Trophoblast cell (in vitro differentiated cells and primary cell): ENCODE results near the gene ZNF569.
"Not testable (repeated sequence)": the region's sequence is repeated elsewhere in the genome, so short reads cannot be mapped to it uniquely, and the experiment has no call there.

Experiments used
- DNase-seq, 2 donors: peaks; one replicate each; pipeline ENCODE4 v3.0.0-alpha.2; 2016
- H2AFZ ChIP-seq: 2 replicates; pipeline ENCODE4 v1.6.1; 2013; ENCODE audit warnings: low read length, moderate library complexity, mild to moderate bottlenecking; ENCODE audit not compliant: insufficient read depth, poor library complexity
- H2AK5ac ChIP-seq: 2 replicates; pipeline ENCODE4 v1.6.1; 2013; ENCODE audit warnings: mild to moderate bottlenecking, low read length
- H2BK120ac ChIP-seq: 2 replicates; pipeline ENCODE4 v1.6.1; 2013; ENCODE audit warnings: low read length, mild to moderate bottlenecking, moderate library complexity; ENCODE audit not compliant: insufficient read depth, poor library complexity
- H2BK12ac ChIP-seq: 2 replicates; pipeline ENCODE4 v1.6.1; 2013; ENCODE audit warnings: mild to moderate bottlenecking, low read length, moderate library complexity
- H2BK5ac ChIP-seq: 2 replicates; pipeline ENCODE4 v1.6.1; 2013; ENCODE audit warnings: low read length, low read depth, moderate library complexity, mild to moderate bottlenecking; ENCODE audit not compliant: poor library complexity
- H3K14ac ChIP-seq: 2 replicates; pipeline ENCODE4 v1.6.1; 2013; ENCODE audit warnings: mild to moderate bottlenecking, low read length
- H3K18ac ChIP-seq: 2 replicates; pipeline ENCODE4 v1.6.1; 2013; ENCODE audit warnings: mild to moderate bottlenecking, low read length
- H3K23ac ChIP-seq: 2 replicates; pipeline ENCODE4 v1.6.1; 2013; ENCODE audit warnings: low read length
- H3K27ac ChIP-seq: 2 replicates; pipeline ENCODE4 v1.5.1; 2013; ENCODE audit warnings: low read depth, mild to moderate bottlenecking, inconsistent platforms, low read length, moderate library complexity
- H3K27me3 ChIP-seq: 2 replicates; pipeline ENCODE4 v1.6.1; 2013; ENCODE audit warnings: inconsistent platforms, mild to moderate bottlenecking, low read length, moderate library complexity; ENCODE audit not compliant: insufficient read depth
- H3K36me3 ChIP-seq, 2 experiments: 1 replicate in 1 of 2; 2 replicates in 1 of 2; pipeline ENCODE4 v1.6.1; 2013; ENCODE audit warnings: low read length in 2 of 2, mild to moderate bottlenecking in 2 of 2, moderate library complexity in 1 of 2; ENCODE audit not compliant: insufficient read depth in 2 of 2, control insufficient read depth in 1 of 2
- H3K4ac ChIP-seq: 2 replicates; pipeline ENCODE4 v1.6.1; 2013; ENCODE audit warnings: low read depth, mild to moderate bottlenecking, low read length, moderate library complexity
- H3K4me1 ChIP-seq, 2 experiments: 1 replicate in 1 of 2; 2 replicates in 1 of 2; pipeline ENCODE4 v1.6.1; 2013; ENCODE audit warnings: low read length in 2 of 2, mild to moderate bottlenecking in 2 of 2, moderate library complexity in 1 of 2; ENCODE audit not compliant: insufficient read depth in 2 of 2, control insufficient read depth in 1 of 2
- H3K4me2 ChIP-seq: 2 replicates; pipeline ENCODE4 v1.6.1; 2013; ENCODE audit warnings: inconsistent platforms, mild to moderate bottlenecking, low read length, moderate library complexity
- H3K4me3 ChIP-seq: 2 replicates; pipeline ENCODE4 v1.5.1; 2013; ENCODE audit warnings: mild to moderate bottlenecking, low read depth, low read length, inconsistent platforms
- H3K79me1 ChIP-seq: one replicate; pipeline ENCODE4 v1.6.1; 2013; ENCODE audit warnings: low read length
- H3K79me2 ChIP-seq: 2 replicates; pipeline ENCODE4 v1.6.1; 2013; ENCODE audit warnings: low read length, mild to moderate bottlenecking; ENCODE audit not compliant: control insufficient read depth, insufficient read depth, poor library complexity
- H3K9ac ChIP-seq: 2 replicates; pipeline ENCODE4 v1.6.1; 2013; ENCODE audit warnings: mild to moderate bottlenecking, low read length
- H3K9me3 ChIP-seq: 2 replicates; pipeline ENCODE4 v1.6.1; 2013; ENCODE audit warnings: low read depth, mild to moderate bottlenecking, control low read depth, inconsistent platforms, low read length; ENCODE audit not compliant: insufficient read depth
- H4K12ac ChIP-seq: 2 replicates; pipeline ENCODE4 v1.6.1; 2013; ENCODE audit warnings: low read depth, mild to moderate bottlenecking, low read length, moderate library complexity
- H4K8ac ChIP-seq: 2 replicates; pipeline ENCODE4 v1.6.1; 2013; ENCODE audit warnings: low read depth, mild to moderate bottlenecking, low read length, moderate library complexity
- H4K91ac ChIP-seq: one replicate; pipeline ENCODE4 v1.6.1; 2013; ENCODE audit warnings: low read depth, mild to moderate bottlenecking, low read length, moderate library complexity
- WGBS: extraction: QIAGEN DNeasy Blood & Tissue Kit; methylation state at CpG from one replicate; pipeline ENCODE4 v1.1.7; 2013; ENCODE audit warnings: missing lambda C conversion rate; ENCODE audit not compliant: insufficient read length, insufficient coverage; ENCODE audit errors: extremely low coverage; 5-methylcytosine and 5-hydroxymethylcytosine counted together

ZNF569 gene

GRCh38 chr19:37412700-37413099 is 54.5 kb downstream of the ZNF569 start:
- Histone ChIP-seq H2BK12ac (no peak overlapping the region), H3K4me3 (no peak overlapping the region), H3K79me2 (no peaks in the 10 kb centered on the region), H3K14ac (no peak overlapping the region), H2AK5ac (no peak overlapping the region), H2BK5ac (no peak overlapping the region), H3K9ac (no peak overlapping the region), H3K18ac (no peak overlapping the region), H2BK120ac (no peak overlapping the region), H3K27ac (no peak overlapping the region), H3K27me3 (no peaks in the 10 kb centered on the region), H3K4ac (no peak overlapping the region), H2AFZ (no peak overlapping the region), H3K36me3 (peaks cover 1 to 2% of the 10 kb centered on the region in 2 experiments), H4K8ac (no peak overlapping the region), H4K12ac (no peak overlapping the region), H3K23ac (no peak overlapping the region), H3K4me1 (no peaks in the 10 kb centered on the region), H3K9me3 (peaks cover 8% of the 10 kb centered on the region), H4K91ac (no peak overlapping the region), H3K79me1 (no peaks in the 10 kb centered on the region), H3K4me2 (no peak overlapping the region)
- DNase-seq = no peak
- WGBS = no CpG with 5 or more reads among the region's 2 CpGs

DNA sequence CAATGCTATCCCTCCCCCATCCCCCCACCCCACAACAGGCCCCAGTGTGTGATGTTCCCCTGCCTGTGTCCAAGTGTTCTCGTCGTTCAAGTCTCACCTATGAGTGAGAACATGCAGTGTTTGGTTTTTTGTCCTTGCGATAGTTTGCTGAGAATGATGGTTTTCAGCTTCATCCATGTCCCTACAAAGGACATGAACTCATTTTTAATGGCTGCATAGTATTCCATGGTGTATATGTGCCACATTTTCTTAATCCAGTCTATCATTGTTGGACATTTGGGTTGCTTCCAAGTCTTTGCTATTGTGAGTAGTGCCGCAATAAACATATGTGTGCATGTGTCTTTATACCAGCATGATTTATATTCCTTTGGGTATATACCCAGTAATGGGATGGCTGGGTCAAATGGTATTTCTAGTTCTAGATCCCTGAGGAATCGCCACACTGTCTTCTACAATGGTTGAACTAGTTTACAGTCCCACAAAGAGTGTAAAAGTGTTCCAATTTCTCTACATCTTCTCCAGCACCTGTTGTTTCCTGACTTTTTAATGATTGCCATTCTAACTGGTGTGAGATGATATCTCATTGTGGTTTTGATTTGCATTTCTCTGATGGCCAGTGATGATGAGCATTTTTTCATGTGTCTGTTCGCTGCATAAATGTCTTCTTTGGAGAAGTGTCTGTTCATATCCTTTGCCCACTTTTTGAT is 61.0 kb downstream of the ZNF569 start:
- H4K8ac ChIP-seq, H3K18ac ChIP-seq, H3K27me3 ChIP-seq, H4K91ac ChIP-seq, H3K4me3 ChIP-seq, H3K79me2 ChIP-seq, H3K27ac ChIP-seq, H3K79me1 ChIP-seq, H2BK5ac ChIP-seq, H2BK12ac ChIP-seq, H3K23ac ChIP-seq, DNase-seq, H3K36me3 ChIP-seq, H3K4ac ChIP-seq, H3K4me2 ChIP-seq, H3K14ac ChIP-seq, H3K4me1 ChIP-seq, H2BK120ac ChIP-seq, H2AK5ac ChIP-seq, H3K9ac ChIP-seq, H2AFZ ChIP-seq, H4K12ac ChIP-seq: not testable (repeated sequence)
- WGBS = no CpG with 5 or more reads among the region's 6 CpGs
- H3K9me3 ChIP-seq = peaks cover 24% of the 10 kb centered on the region

- Histone ChIP-seq H4K12ac (no peak overlapping the region), H3K27me3 (no peaks in the 10 kb centered on the region), H2AFZ (no peak overlapping the region), H3K9ac (no peak overlapping the region), H3K18ac (no peak overlapping the region), H3K27ac (no peak overlapping the region), H3K4me2 (no peak overlapping the region), H2BK120ac (no peak overlapping the region), H3K79me1 (no peaks in the 10 kb centered on the region), H3K79me2 (no peaks in the 10 kb centered on the region), H3K4ac (no peak overlapping the region), H3K23ac (no peak overlapping the region), H3K36me3 (no peaks in the 10 kb centered on the region), H2AK5ac (no peak overlapping the region), H4K8ac (no peak overlapping the region), H3K14ac (no peak overlapping the region), H4K91ac (no peak overlapping the region), H3K9me3 (peaks cover 24% of the 10 kb centered on the region), H2BK5ac (no peak overlapping the region), H2BK12ac (no peak overlapping the region), H3K4me1 (no peaks in the 10 kb centered on the region), H3K4me3 (no peak overlapping the region)
- no peak for DNase-seq
- WGBS = no CpG with 5 or more reads among the region's 34 CpGs
Measured at GRCh38 chr19:37403403-37403802, 63.8 kb downstream of the ZNF569 start.

- Histone ChIP-seq H3K23ac (no peak overlapping the region), H3K4me1 (no peaks in the 10 kb centered on the region), H3K9ac (no peak overlapping the region), H4K8ac (no peak overlapping the region), H3K4me2 (no peak overlapping the region), H3K14ac (no peak overlapping the region), H3K36me3 (no peaks in the 10 kb centered on the region), H3K18ac (no peak overlapping the region), H2AFZ (no peak overlapping the region), H3K9me3 (peaks cover 27% of the 10 kb centered on the region), H4K12ac (no peak overlapping the region), H3K27ac (no peak overlapping the region), H3K27me3 (no peaks in the 10 kb centered on the region), H4K91ac (no peak overlapping the region), H2AK5ac (no peak overlapping the region), H3K4ac (no peak overlapping the region), H3K79me1 (no peaks in the 10 kb centered on the region), H2BK5ac (no peak overlapping the region), H3K79me2 (no peaks in the 10 kb centered on the region), H2BK12ac (no peak overlapping the region), H3K4me3 (no peak overlapping the region), H2BK120ac (no peak overlapping the region)
- DNase-seq = no peak
- no CpG with 5 or more reads among the region's 1 CpG for WGBS
Measured at GRCh38 chr19:37401078-37401477, 66.2 kb downstream of the ZNF569 start.
